CD4-positive, alpha-beta T cell treated with Interleukin-15 for 4 hours (primary cell): ENCODE measurements around the gene SLC16A12.
"Not testable (repeated sequence)": the region's sequence is repeated elsewhere in the genome, so short reads cannot be mapped to it uniquely, and the experiment has no call there.

ENCODE experiments used
- DNase-seq: peaks from one replicate; pipeline ENCODE4 v3.0.0-alpha.2; 2020; ENCODE audit warnings: low spot score

The SLC16A12 gene

GRCh38 chr10:89469517-89469916 is 65.9 kb downstream of the SLC16A12 start:
- DNase-seq: no peak

DNA sequence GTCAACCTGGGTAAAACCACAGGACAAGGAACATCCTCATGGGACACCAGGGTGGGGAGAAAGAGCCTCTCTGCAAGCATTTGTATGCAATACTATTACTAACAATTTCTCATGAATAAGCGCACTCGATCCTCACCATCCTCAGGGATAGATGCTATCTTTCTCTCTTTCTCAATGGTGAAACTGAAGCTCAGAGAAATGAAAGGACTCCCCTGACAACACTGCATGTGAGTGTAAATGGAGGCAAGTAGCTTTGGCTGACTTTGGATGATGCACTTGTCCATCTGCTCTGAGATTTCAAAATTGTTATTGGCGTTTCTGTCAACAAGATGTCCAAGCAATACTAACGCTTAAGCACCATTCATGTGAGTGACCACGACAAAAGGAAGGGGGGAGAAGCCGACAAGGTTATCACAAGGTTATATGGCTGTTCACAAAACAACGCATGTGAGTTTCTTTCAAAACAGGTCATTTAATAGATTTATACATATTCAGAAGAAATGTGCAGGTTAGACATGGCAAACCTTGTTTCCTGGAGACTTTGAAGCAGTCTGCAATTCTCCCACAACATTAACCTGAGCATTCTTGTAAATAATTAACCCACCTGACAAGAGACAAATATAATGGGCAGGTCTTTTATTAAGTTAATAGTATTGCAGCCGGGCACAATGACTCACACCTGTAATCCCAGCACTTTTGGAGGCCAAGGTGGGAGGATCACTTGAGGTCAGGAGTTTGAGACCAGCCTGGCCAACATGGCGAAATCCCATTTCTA is 67.0 kb downstream of the SLC16A12 start:
- DNase-seq: no peak

DNA sequence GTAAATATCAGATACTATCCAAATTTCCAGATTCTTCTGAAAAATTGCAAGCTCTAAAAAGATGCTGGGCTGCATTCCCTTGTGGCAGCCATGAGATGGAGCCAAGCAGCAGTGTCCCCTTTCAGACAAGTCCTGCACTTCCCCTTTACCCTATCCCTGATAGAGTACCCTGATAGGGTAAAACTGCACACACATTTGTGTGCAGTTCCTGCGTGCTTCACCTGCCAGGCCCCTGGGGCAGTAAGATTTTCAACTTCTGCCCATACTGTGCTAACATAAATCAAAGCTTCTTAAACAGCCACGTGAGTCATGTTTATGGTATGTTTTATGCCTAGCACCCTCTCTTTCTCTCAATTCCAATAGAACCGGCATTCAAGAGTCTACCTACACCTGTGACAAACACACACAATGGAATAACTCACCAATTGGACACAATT is 68.8 kb downstream of the SLC16A12 start:
- no peak for DNase-seq

- no peak for DNase-seq
These were observed 70.2 kb downstream of the SLC16A12 start for GRCh38 chr10:89465196-89465595.

- no peak for DNase-seq
These were observed 71.4 kb downstream of the SLC16A12 start for GRCh38 chr10:89463846-89464537.

DNA sequence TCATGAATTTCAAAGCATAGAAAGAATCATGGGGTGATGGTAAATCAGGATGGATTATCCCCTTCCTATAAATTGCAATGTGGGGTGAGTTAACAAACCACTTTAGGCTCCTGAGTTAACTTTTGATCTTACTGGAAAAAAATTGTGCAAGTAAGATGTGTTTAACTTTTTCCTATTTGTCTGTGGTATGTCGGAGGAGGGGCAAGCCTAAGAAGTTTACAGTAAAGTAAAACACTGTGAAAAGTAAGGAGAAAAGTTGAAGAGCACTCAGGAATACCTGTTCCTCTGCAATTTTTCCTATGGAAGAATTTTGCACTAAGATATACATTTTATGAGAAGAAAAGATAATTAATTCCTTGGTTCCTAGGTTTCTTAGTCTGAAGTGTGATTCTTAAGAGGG is 76.6 kb downstream of the SLC16A12 start:
- DNase-seq: no peak

- DNase-seq: no peak
These were observed 77.1 kb downstream of the SLC16A12 start for GRCh38 chr10:89458291-89458690.

- DNase-seq: no peak
These were observed 80.6 kb downstream of the SLC16A12 start for GRCh38 chr10:89454561-89455347.

GRCh38 chr10:89452193-89452592 is 83.2 kb downstream of the SLC16A12 start:
- no peak for DNase-seq

DNA sequence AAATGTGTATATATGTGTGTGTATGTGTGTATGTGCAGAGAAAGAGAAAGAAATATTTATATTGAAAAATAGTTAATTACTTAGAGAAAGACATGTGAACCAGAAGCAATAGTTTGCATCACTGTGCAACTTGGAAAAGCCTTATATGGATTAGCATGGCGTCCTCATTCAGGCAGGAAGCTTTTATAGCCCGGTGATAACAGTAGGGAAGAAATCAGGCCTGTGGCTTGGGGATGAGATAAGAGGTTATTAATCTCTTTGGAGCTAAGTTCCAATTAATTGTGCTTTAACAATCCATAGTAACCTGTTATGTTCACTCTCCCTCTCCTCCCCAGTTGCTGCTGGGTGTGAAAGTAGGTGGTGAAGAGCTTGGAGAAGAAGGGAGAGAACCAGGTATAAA is 84.5 kb downstream of the SLC16A12 start:
- no peak for DNase-seq

DNA sequence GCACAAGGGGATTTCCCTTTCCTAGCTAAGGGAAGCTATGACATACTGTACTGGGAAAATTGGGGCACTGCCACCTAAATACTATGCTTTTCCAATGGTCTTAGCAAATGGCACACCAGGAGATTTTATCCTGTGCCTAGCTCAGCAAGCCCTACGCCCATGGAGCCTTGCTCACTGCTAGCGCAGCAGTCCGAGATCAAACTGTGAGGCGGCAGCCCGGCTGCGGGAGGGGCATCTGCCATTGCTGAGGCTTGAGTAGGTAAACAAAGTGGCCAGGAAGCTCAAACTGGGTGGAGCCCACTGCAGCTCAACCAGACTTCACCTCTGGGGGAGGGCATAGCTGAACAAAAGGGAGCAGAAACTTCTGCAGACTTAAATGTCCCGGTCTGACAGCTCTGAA is 90.6 kb downstream of the SLC16A12 start:
- not testable (repeated sequence) for DNase-seq

- no peak for DNase-seq
These were observed 93.1 kb downstream of the SLC16A12 start for GRCh38 chr10:89442289-89442688.

DNA sequence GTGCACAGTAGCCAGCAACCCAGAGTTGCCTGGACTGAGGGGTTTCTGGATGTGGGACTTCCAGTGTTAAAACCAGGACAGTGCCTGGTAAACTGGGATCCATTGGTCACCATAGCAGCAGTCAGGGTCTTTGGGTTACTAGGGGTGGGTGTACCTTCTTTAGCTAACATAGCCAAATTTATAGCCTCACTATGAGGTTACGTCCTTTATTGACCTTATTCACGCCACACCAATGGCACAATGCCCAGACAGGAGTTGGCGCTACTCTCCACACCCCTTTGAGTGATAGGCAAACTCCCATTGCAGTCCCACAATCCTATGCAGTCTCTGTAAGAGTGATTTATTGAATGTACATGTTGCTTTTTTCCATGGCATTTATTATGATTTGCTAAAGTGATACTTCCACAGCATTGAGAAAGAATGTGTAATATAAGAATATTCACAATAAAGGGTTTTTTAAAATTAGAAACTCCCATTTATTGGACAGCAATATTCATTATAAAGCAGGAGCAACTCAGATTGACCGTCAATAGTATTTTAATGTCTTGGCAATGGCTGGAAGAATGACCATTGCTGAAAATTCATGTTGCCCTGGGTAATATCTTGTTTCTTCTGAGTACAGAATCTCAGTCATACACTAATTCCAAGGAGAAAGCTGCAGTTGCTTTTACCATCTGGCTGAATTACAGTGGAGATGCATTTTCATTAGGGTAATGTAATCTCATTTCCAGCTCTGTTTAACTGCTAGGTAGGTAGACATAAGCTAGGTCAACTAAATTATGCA is 95.0 kb downstream of the SLC16A12 start:
- no peak for DNase-seq

DNA sequence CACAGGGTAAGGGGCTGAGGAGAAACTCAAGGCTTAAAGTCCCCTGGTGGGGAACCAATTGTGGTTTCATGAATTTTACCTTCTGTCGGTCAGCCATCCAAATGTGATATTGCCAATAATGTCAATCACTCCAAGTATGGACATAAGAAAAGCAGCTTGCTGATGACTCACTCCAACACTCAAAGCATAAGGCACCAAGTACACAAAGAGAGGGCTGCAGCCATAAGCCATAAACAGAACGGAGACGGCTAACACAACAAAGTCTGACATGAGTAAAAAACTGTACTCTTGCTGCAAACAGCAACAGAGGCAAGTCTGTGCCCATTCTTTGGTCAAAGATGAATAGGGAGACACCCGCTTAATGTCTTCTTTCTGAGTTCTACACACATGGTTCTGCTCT is 96.9 kb downstream of the SLC16A12 start:
- DNase-seq: no peak

DNA sequence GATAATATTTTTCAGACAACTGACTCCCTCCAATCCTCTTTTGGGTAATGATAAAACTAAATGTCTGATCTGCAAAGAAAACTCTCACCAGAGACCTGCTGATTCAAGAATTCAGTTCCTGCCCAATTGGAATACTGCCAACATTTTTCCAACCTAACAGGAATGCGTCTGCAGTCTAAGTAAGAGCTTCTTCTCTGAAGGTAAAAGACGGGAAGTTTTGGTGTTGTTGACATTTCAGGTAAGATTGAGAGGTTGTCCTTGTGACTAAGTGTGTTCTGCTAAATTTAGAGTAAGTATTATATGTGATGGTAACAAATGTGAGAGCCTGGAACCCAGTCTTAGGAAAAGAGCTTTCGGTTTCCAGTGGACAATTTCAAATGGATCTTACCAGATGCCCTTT is 103.4 kb downstream of the SLC16A12 start:
- no peak for DNase-seq

- no peak for DNase-seq
These were observed 106.5 kb downstream of the SLC16A12 start for GRCh38 chr10:89428877-89429276.

- DNase-seq: no peak
These were observed 107.8 kb downstream of the SLC16A12 start for GRCh38 chr10:89427629-89428028.

GRCh38 chr10:89426230-89426868 is 109.0 kb downstream of the SLC16A12 start:
- DNase-seq: peak; percentile 41

DNA sequence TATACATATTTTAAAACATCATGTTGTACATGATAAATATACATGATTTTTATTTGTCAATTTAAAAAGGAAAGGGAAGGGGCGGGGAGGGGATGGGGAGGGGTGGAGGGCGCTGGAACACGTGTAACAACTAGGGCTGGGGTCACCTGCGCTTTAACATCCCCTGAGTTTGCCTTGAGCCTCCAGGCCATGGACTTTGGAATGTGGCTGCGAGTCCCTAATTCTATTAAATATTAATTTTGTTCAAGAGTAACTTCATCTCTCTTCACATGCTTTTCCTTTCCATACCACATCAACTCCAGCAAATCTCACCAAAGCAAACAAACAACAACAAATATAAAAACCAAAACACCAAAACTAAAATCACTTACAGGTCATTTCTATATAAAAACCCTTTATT is 110.4 kb downstream of the SLC16A12 start:
- no peak for DNase-seq

DNA sequence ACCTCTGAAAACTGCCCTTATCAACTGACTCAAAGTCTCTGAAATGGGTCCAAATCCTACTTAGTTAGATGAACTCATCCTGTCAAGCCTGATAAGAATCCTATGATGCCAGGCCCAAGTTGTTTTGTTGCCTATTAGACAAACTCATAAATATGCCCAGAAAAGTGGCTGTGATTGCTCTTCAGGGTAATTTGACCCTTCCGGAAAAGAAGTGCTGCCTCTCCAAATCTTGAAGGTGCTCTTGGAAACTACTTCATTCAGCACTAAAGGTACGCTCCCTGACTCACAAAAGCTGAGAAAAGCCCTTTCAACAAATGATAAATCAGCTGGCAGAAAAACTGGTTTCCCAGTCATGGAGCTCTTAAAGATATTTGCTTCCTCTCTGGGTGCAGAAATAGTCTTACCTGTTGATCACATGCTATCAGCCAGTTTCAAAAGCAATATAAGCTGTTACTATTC is 114.3 kb downstream of the SLC16A12 start:
- no peak for DNase-seq

DNA sequence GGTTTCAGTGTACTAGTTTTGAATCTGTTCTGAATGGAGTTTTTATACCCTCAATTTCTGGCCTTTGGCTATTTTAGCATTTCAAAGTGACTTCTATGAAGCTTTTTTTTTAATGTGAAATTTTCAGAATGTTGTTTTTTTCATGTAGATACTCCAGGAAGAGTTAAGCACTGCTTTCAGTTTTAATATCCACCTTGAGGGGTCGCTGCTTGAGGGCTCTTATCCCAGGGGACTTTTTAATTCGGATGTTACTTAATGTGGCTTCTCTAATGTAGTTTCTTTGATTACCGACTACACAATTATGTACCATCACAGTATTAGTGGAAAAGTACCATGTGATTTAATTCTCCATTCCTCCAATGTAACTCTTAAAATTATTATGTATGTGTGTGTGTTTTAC is 115.8 kb downstream of the SLC16A12 start:
- peak; percentile 27 for DNase-seq
